ENCODE results near the gene GALNT11.
"Not testable (repeated sequence)": the region's sequence is repeated elsewhere in the genome, so short reads cannot be mapped to it uniquely, and the experiment has no call there.

Gene GALNT11

GRCh38 chr7:152025077-152025936 is at the start of gene GALNT11:
Gene GALNT11, plus strand, starts transcription at chr7:152025674. Its CDS starts 68,554 bp downstream, at chr7:152094228.
- DNase-seq: peak; percentile 88 to 93

- DNase-seq: no peak
Measured at GRCh38 chr7:151978616-151979015, 46.9 kb upstream of the GALNT11 start.

DNA sequence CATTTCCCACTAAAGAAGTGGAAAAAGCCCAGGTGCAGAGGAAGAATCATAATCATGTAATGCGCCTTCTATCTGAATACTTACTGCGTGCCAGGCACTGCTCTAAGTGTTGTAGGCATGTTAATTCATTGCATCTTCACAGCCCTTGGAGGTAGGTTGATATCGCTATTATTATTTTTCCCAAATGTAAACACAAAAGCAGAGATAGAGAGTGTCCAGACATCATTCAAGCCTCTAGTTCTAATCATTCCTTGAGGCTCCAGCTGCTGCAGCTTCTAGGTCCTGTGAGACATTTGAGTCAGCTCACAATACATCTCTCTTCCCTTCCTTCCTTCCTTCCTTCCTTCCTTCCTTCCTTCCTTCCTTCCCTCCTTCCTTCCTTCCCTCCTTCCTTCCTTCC is 44.3 kb upstream of the GALNT11 start:
- DNase-seq: no peak

DNA sequence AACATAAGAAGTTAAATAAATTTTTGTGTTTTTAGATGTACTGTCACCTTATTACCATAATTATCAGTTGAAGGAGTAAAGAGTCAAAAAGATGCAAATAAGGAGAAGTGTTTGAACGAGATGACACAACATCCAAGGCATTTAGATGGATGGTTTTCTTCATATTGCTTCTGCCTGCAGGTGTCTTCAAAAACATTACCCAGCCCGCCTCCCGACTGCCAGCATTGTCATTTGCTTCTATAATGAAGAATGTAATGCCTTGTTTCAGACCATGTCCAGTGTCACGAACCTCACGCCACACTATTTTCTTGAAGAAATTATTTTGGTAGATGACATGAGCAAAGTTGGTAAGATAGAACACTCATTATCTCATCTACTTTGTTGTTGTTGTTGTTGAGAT is 42.7 kb upstream of the GALNT11 start:
- no peak for DNase-seq

- DNase-seq: no peak
Measured at GRCh38 chr7:151984612-151985011, 40.9 kb upstream of the GALNT11 start.

DNA sequence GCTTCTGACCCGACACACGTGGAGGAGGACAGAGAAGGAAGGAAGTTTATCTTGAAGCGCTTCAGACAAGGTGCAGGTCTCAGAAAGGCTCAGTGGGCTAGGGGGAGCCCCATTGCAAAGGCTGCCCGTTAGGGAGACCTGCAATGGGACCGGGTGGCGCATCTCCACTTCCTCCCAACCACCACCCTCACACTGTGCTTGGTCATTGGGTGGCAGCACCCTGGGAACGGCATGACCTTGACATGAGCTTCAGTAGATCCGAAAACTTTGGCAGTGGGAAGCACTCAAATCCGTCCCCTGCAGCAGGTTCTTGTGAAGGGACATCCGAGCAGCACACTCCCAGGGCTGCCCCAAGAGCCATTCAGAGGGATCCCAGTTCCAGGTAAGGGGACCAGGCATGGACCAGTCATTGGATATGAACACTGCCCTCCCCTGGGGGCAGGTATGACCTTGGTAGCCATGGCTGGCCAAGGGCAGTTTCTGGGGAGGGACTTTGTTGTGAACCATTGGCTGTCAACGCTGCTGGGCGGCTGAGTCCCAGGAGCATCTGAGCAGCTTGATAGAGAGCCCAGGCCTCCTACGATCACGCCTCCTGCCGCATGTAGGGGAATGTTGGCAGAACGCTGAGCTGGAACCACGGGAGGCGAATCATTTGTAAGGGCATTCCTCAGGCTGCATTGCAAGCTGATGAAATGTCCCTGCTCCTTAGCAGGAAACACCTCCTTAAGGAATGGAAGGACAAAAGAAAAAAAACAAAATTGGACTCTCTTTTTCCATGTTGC is 37.5 kb upstream of the GALNT11 start:
- no peak for DNase-seq

DNA sequence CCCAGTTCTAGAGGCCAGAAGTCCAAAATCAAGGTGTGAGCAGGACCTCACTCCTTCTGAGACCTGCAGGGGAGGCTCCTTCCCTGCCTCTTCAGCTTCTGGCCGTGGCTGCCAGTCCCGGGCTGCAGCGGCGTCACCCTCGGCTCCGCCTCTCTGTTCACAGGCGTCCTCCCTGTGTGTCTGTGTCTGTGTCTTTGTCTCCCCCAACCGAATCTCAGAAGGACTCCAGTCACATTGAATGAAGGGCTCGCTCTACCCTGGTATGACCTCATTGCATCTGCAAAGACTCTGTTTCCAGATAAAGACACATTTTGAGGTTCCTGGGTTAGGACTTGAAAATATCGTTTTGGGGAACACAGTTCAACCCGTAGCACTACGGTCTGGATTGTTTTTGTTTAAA is 33.1 kb upstream of the GALNT11 start:
- peak; percentile 11 to 44 for DNase-seq

DNA sequence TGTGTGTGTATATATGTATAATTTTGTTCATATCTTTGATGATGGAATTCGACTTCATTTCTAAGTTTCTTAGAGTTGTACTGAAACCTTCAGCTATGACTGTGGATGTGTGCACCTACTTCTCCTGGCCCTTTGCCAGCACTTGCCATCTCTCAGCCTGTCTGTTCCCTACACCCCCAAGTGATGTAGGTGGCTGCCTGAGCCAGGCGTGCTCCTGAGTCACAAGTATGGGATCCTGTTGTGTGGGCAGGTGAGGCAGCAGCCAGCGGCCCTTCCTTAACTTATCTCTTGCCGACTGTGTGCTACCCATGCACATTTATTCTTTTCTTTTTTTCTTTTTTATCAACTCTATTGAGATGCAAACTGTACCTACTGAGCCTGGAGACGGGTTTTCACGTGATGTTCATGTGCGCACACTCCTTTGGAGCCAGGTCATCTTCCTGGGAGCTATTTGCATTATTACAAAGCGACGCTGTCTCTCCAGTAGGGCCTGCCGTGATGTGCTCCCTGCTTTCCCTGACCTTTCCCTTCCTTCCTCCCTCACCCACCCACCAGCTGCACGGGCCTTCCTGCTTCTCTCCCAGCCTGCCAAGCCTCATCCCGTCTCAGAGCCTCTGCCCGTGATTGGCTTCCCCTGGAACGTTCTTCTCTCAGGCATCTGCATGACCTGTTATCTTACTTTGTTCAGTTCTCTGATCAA is 31.3 kb upstream of the GALNT11 start:
- DNase-seq: no peak

GRCh38 chr7:151999424-152000090 is 25.9 kb upstream of the GALNT11 start:
- DNase-seq: no peak

- no peak for DNase-seq
Measured at GRCh38 chr7:152000191-152000590, 25.3 kb upstream of the GALNT11 start.

- DNase-seq: no peak
Measured at GRCh38 chr7:152006336-152006735, 19.1 kb upstream of the GALNT11 start.

GRCh38 chr7:152011860-152012259 is 13.6 kb upstream of the GALNT11 start:
- no peak for DNase-seq

DNA sequence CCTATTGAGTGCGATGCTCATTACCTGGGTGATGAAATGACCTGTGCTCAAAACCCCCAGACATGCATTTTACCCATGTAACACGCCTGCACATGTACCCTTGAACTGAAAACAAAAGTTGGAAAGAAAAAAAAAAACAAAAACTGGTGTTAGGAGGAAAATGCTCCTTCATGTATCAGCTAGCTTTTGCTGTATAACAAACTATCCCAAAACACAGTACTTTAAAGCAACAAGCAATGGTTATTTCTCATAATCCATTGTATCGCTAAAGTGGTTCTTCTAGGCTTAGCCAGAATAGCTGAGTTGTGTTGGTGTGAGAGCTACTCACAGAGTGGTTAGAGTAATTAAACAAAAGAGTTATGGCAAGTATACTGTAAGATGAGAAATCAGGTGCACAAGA is 12.2 kb upstream of the GALNT11 start:
- no peak for DNase-seq

DNA sequence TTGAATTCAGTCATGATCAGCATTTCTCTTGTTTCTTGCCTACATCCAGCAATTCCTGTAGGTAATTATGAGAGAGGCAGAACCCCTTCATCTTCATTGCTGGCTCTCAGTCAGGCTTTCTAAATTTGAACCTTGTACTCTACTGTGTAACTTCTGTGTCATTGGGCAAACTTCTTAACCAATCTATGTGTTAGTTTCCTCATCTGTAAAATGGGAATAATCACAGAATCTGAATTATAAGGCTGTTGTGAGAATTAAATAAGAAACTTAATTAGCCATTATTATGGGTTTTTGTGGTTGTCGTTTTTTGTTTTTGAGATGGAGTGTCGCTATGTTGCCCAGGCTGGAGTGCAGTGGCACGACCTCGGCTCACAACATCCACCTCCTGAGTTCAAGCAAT is 11.5 kb upstream of the GALNT11 start:
- DNase-seq: no peak

DNA sequence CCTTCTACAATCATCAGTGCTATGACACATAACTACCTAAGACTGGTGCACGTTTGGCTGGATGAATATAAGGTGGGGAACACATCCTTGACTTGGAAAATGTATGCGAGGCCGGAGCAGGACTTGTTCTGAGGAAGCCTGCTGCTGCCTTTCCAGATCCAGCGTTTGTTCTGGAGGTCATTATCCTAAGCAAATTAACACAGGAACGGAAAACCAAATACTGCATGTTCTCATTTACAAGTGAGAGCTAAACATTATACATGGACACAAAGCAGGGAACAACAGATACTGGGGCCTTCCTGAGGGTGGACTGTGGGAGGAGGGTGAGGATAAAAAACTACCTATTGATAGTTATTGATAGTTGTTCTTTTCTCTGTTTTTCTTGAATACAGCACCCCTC is 10.8 kb upstream of the GALNT11 start:
- peak in 1 of 2 experiments; percentile 45 for DNase-seq

DNA sequence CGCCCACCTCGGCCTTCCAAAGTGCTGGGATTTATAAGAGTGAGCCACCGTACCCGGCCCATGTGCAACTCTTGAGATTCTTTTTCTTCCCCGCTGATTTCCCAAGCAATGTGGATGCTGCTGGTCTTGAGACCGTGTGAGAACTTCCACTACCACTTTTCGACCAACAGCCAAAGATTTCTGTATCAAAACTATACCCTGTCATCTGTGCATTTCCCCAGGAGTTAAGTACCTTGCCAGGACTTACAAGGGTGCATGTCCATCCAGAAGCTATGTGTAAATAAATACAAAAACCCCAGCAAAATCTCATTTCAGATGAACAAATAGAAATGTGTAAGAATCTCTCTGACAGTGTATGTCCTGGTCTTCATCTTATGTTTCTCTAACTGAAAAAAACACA is 9.9 kb upstream of the GALNT11 start:
- DNase-seq: no peak

- DNase-seq: no peak
Measured at GRCh38 chr7:152016947-152017346, 8.5 kb upstream of the GALNT11 start.

- not testable (repeated sequence) for DNase-seq
Measured at GRCh38 chr7:152017683-152018082, 7.8 kb upstream of the GALNT11 start.

DNA sequence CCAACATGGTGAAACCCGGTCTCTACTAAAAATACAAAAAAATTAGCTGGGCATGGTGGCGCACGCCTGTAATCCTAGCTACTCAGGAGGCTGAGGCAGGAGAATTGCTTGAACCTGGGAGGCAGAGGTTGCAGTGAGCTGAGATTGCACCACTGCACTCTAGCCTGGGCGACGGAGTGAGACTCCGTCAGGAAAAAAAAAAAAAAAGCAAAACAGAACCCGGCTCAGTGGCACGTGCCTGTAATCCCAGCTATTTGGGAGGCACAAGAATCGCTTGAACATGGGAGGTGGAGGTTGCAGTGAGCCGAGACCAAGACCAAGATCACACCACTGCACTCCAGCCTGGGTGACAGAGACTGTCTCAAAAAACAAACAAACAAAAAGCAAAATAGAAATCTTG is 3.7 kb upstream of the GALNT11 start:
- not testable (repeated sequence) for DNase-seq

DNA sequence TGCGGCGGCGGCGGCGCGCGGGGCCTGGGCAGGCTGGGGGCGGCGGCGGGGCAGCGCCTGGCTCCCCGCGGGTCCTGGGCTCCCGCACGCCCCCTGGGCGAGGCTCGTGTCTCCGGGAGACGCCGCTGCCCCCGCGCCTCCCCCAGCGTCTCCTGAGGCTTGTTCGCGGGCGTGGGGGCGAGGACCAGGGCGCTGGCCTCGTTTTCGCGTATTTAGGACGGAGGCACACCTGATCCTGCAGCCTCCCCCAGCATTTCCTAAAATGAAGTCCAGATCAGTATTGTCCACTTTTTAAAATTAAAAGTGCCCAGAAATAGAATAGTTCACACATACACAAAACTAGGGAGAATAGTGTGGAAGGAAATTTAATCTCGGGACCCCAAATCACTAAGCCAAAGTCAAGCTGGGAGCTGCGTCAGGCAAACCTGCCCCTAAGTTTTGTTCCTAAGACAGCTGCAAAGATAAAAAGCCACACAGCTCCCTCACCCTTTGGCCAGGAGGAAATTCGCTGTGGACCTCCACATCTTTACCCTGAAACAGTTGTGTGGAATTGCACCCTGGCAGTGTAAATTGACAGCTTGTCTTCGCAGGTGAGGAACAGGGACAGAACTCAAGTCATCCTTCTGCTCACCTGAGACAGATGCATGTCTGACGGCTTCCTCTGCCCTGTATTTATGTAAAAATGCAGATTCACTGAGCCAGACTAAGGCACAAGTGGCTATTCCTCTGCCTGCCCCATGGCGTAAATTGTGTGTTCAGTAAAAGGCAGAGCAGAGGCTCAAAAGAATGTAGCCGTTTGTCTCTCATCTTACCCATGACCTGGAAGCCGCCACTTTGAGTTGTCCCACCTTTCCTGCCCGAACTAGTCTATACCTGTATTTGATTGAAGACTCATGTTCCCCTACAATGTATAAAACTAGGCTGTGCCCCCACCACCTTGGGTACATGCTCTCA is 740 bp downstream of the GALNT11 start:
- DNase-seq: no peak

- DNase-seq: not testable (repeated sequence)
Measured at GRCh38 chr7:152027491-152028365, 2.3 kb downstream of the GALNT11 start.

All from NCI-H2081 (cell line).